Body of pancreas (tissue), 4 donors: ENCODE data around the gene HPN. TPM values are rescaled to one million over a fixed set of nuclear protein-coding genes. Genes with fewer than 3 reads are reported as not detected.

Experiments
- ATAC-seq: fragments of 150-250 bp; one replicate; pipeline ENCODE4 v1.9.1; 2016
- DNase-seq, 4 donors: peaks; one replicate each; pipeline ENCODE4 v3.0.0-alpha.2; 2019
- H3K27ac ChIP-seq, 4 donors: fragments of 200-600 bp; sonication (generic); 1 replicate in 3 of 4; 2 replicates in 1 of 4; pipeline versions ENCODE4 v1.5.1 to v1.6.1; 2016 to 2019; ENCODE audit warnings: mild to moderate bottlenecking in 1 of 4, mixed read lengths in 1 of 4, moderate library complexity in 1 of 4
- H3K27me3 ChIP-seq, 2 donors: fragments of 200-600 bp; sonication (generic); one replicate each; pipeline ENCODE4 v1.6.0; 2016; ENCODE audit warnings: mild to moderate bottlenecking in 1 of 2
- H3K36me3 ChIP-seq, 2 donors: fragments of 200-600 bp; sonication (generic); replicated peaks in 1 of 2; 2 replicates each; pipeline ENCODE4 v1.5.1; 2016; ENCODE audit warnings: low read depth in 2 of 2; ENCODE audit not compliant: insufficient read depth in 1 of 2
- H3K4me1 ChIP-seq: fragments of 200-600 bp; sonication (generic); one replicate; pipeline ENCODE4 v1.6.0; 2016
- H3K4me3 ChIP-seq, 2 donors: fragments of 200-600 bp; sonication (generic); 1 replicate in 1 of 2; 2 replicates in 1 of 2; pipeline ENCODE4 v1.5.1; 2016 to 2019
- H3K9me3 ChIP-seq, 3 donors: fragments of 200-600 bp; sonication (generic); 1 replicate in 2 of 3; 2 replicates in 1 of 3; pipeline ENCODE4 v1.5.1; 2016
- POLR2A ChIP-seq, 3 donors: fragments of 450-650 bp; IDR thresholded peaks; one replicate each; pipeline ENCODE4 v1.6.1; 2016; ENCODE audit warnings: antibody characterized with exemption in 3 of 3, mild to moderate bottlenecking in 2 of 3
- WGBS, 2 donors: methylation state at CpG; one replicate each; pipeline ENCODE4 v1.1.5; 2017; 5-methylcytosine and 5-hydroxymethylcytosine counted together
- intact Hi-C: fragments of 100-400 bp; cut with DNase I; formaldehyde crosslinking; loops from one replicate; pipeline ENCODE4 v1.15.1; 2023
- total RNA-seq, 2 donors: library from RNA; depleted of rRNA; stranded (reverse); fragments of >200 nt; gene quantifications; one replicate each; pipeline ENCODE4 v1.1.0, GENCODE V29; 2016
- TF ChIP-seq, protein P1 (sequence below), 7 experiments: fragments of 450-650 bp in 4 of 7; fragments of 200-600 bp in 3 of 7; sonication (generic) in 3 of 7; IDR thresholded peaks; one replicate each; pipeline ENCODE4 v1.5.1; 2016 to 2019; ENCODE audit warnings: antibody characterized with exemption in 7 of 7

HPN gene
- total RNA-seq, 2 donors from 2014 or later = 135 to 289 TPM

DNA sequence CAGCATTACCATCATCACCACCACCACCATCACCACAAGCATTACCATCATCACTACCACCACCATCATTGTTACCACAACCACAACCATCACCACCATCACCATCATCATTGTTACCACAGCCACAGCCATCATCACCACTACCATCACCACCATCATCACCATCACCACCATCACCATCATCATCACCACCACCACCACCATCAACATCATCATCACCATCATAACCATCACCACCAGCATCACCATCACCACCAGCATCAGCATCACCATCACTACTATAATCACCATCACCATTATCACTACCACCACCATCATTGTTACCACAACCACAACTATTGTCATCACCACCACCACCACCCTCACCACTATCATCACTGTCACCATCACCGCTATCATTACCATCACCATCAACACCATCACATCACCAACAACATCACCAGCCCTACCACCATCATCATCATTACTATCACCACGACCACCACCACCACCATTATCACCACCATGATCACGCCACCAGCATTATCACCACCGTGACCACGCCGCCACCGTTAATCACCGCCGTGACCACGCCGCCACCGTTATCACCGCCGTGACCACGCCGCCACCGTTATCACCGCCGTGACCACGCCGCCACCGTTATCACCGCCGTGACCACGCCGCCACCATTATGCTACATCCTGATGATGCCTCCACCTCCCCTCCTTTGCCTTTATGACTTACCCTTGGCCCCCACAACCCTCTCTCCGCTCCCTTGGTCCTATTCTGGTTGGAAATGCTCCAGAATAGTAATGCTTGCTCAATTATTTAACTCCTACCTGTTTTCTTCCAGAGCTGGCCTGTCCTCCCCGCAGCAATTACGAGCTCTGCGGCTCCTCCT is 64.1 kb downstream of the HPN start:
- no peaks in the 10 kb centered on the region for H3K9me3 ChIP-seq
- peaks cover 7% of the 10 kb centered on the region for H3K4me1 ChIP-seq
- WGBS, 2 donors = 83 to 91% methylated on average over 29 to 30 of the region's 30 CpGs
- no peak for DNase-seq
- intact Hi-C loops = no loop called here
- no peak overlapping the region for H3K27ac ChIP-seq
- no peak for ATAC-seq
- H3K36me3 ChIP-seq = no peaks in the 10 kb centered on the region
- TF ChIP-seq POLR2A (IDR thresholded peaks at IDR 0.05) = no peak
- TF ChIP-seq, protein P1, sequence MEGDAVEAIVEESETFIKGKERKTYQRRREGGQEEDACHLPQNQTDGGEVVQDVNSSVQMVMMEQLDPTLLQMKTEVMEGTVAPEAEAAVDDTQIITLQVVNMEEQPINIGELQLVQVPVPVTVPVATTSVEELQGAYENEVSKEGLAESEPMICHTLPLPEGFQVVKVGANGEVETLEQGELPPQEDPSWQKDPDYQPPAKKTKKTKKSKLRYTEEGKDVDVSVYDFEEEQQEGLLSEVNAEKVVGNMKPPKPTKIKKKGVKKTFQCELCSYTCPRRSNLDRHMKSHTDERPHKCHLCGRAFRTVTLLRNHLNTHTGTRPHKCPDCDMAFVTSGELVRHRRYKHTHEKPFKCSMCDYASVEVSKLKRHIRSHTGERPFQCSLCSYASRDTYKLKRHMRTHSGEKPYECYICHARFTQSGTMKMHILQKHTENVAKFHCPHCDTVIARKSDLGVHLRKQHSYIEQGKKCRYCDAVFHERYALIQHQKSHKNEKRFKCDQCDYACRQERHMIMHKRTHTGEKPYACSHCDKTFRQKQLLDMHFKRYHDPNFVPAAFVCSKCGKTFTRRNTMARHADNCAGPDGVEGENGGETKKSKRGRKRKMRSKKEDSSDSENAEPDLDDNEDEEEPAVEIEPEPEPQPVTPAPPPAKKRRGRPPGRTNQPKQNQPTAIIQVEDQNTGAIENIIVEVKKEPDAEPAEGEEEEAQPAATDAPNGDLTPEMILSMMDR (IDR thresholded peaks at IDR 0.05) = no peak
- no peak overlapping the region for H3K4me3 ChIP-seq
- no peaks in the 10 kb centered on the region for H3K27me3 ChIP-seq

DNA sequence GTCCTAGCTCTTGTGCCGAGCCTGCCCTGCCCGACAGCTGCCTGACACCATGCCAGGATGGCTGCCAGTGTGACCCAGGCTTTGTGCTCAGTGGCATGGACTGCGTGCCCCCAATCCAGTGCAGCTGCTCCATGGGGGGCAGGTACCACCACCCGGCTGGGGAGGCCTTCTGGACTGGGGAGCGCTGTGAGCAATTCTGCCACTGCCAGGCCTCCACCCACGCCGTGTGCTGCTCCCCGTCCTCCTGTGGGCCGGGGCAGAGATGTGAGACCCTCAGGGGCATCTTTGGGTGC is 64.7 kb downstream of the HPN start:
- intact Hi-C loops = no loop called here
- DNase-seq = no peak
- no peaks in the 10 kb centered on the region for H3K36me3 ChIP-seq
- no peak for ATAC-seq
- TF ChIP-seq, protein P1 (IDR thresholded peaks at IDR 0.05) = no peak
- TF ChIP-seq POLR2A (IDR thresholded peaks at IDR 0.05) = no peak
- peaks cover 7% of the 10 kb centered on the region for H3K4me1 ChIP-seq
- no peak overlapping the region for H3K27ac ChIP-seq
- H3K9me3 ChIP-seq = no peaks in the 10 kb centered on the region
- WGBS, 2 donors = 97% methylated on average over 6 of the region's 9 CpGs; no CpG with 5 or more reads in 1 of the 2 donors
- H3K27me3 ChIP-seq = no peaks in the 10 kb centered on the region
- no peak overlapping the region for H3K4me3 ChIP-seq

DNA sequence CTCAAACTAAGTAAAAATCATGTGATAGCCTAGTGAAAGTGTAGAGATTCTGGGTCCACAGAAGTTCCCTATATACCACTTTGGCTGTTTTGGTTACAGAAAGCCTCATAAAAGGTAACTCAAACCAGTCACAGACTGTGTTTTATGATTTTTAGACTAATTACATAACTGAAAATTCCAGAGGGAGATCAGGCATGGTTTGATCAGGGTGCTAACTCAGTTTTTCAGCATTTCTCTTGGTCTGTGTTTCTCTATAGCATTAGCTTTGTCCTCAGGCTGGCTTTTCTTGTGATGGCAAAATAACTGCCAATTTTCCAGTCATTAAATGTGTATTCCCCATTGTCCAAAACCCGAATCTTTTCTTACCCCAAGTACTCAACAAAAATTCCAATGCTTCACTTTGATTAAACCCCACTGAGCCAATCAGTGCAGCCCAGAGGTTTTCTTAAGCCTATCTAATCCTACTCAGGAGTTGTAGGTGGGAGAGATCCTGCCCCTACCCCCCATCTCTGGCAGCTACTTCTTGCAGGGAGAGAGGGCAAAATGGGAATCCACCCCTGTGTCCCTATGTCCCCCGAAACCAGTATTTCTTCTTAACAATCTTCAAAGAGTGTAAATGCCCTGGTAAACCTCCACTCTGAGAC is 65.5 kb downstream of the HPN start:
- H3K9me3 ChIP-seq = no peaks in the 10 kb centered on the region
- H3K4me3 ChIP-seq = no peak overlapping the region
- no peak for ATAC-seq
- intact Hi-C loops = no loop called here
- 48 to 50% methylated on average over 2 of the region's 2 CpGs for WGBS, 2 donors
- no peaks in the 10 kb centered on the region for H3K36me3 ChIP-seq
- no peaks in the 10 kb centered on the region for H3K27me3 ChIP-seq
- TF ChIP-seq, protein P1 (IDR thresholded peaks at IDR 0.05) = no peak
- TF ChIP-seq POLR2A (IDR thresholded peaks at IDR 0.05) = no peak
- DNase-seq = no peak
- H3K27ac ChIP-seq = no peak overlapping the region
- H3K4me1 ChIP-seq = peaks cover 7% of the 10 kb centered on the region

DNA sequence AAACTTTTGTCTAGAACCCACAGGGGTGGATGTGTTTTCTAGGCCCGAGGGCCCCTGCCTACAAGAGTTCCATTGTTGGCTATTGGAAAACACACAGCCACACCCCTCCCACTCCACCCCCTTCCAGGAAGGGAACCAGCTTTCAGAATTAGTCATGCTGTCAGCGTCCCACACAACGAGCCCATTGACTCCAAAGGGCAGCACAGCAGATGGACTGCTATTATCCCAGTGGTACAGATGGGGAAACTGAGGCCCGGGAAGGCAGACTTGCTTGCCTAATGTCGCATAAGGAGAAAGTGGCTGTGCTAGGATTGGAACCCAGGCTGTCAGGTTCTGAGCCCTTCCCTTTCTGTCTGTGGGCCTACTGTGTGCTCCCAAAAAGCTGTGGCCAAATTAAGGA is 66.0 kb downstream of the HPN start:
- ATAC-seq (no peak), DNase-seq (peak in 2 of 4 donors; percentile 30 to 67)
- Histone ChIP-seq H3K27ac (no peak overlapping the region), H3K9me3 (no peaks in the 10 kb centered on the region), H3K4me3 (no peak overlapping the region), H3K4me1 (peaks cover 7% of the 10 kb centered on the region), H3K27me3 (no peaks in the 10 kb centered on the region), H3K36me3 (no peaks in the 10 kb centered on the region)
- WGBS, 2 donors = 29 to 75% methylated on average over 1 to 5 of the region's 5 CpGs
- intact Hi-C loops = no loop called here
- TF ChIP-seq, protein P1 (IDR thresholded peaks at IDR 0.05) = no peak
- no peak for TF ChIP-seq POLR2A (IDR thresholded peaks at IDR 0.05)
